ENCODE measurements around the gene AQP1. TPM values are rescaled to one million over a fixed set of nuclear protein-coding genes. Genes with fewer than 3 reads are reported as not detected.

The AQP1 gene
- total and polyA plus RNA-seq, 2 of the 13 experiments (the other 11 are each of a cell fraction or from before 2014, with no cell fraction given): not detected

GRCh38 chr7:30898411-30898810 lies 13.2 kb upstream of the AQP1 start:
- Histone ChIP-seq H3K9me3 (ENCODE audit: low read length) (no peaks in the 10 kb centered on the region), H3K79me2 (ENCODE audit: insufficient read depth, low read length) (no peaks in the 10 kb centered on the region), H3K27ac (ENCODE audit: extremely low read length, insufficient read depth, low read length) (no peak overlapping the region), H3K4me1 (ENCODE audit: insufficient read depth, low read length) (no peaks in the 10 kb centered on the region), H2AFZ (ENCODE audit: low read length) (no peak overlapping the region), H3K36me3 (replicated peaks in 1 of 2; ENCODE audit: control insufficient read depth in 1 of 2, insufficient read depth in 2 of 2, low read length in 2 of 2) (no peaks in the 10 kb centered on the region), H3K4me3 (replicated peaks in 1 of 3; ENCODE audit: insufficient read depth in 1 of 3, low read depth in 2 of 3, low read length in 3 of 3) (no peak overlapping the region), H3K9ac (ENCODE audit: insufficient read depth, low read depth, low read length) (no peak overlapping the region), H3K4me2 (ENCODE audit: low read depth, low read length) (no peak overlapping the region), H4K20me1 (ENCODE audit: insufficient read depth, low read length) (no peaks in the 10 kb centered on the region), H3K27me3 (ENCODE audit: control insufficient read depth in 1 of 2, insufficient read depth in 2 of 2, low read length in 2 of 2) (peaks cover 0 to 3% of the 10 kb centered on the region in 2 experiments; a peak in 2 of 5 replicates)
- no peak for ATAC-seq
- in situ Hi-C loops (cut with HindIII; ENCODE audit: extremely low pct_ligation_motif_present, low pct_unique_long_range_greater_than_20kb): no loop called here
- FAIRE-seq: no peak
- ChIA-PET CTCF (ENCODE audit: low intra/inter-chr PET ratio, low total read pairs) (no interaction called here), POLR2A (no interaction called here)
- no peak for DNase-seq (ENCODE audit: low spot score)
- intact Hi-C loops (cut with micrococcal nuclease; ENCODE audit: unreplicated experiment): no loop called here
- BruUV-seq (replicated peaks): no TSS peak
- TF ChIP-seq SOX13 (IDR thresholded peaks at IDR 0.05) (no peak), SOX13 (CRISPR knock-in tag; conservative IDR thresholded peaks at IDR 0.05 in 1 of 2, IDR thresholded peaks at IDR 0.05 in 1 of 2) (peak in 1 of 2 experiments; percentile 38; a peak in 1 of 4 replicates), ATF7 (IDR thresholded peaks at IDR 0.05) (no peak), ATF7 (CRISPR knock-in tag; IDR thresholded peaks at IDR 0.05) (no peak), ZNF530 (CRISPR knock-in tag; IDR thresholded peaks at IDR 0.05; ENCODE audit: low read depth) (no peak), DDIT3 (CRISPR knock-in tag; IDR thresholded peaks at IDR 0.05) (no peak)
- 44% methylated on average over 7 of the region's 12 CpGs for WGBS (ENCODE audit: low lambda C conversion rate)

GRCh38 chr7:30899066-30899465 lies 12.6 kb upstream of the AQP1 start:
- in situ Hi-C loops (cut with HindIII; ENCODE audit: extremely low pct_ligation_motif_present, low pct_unique_long_range_greater_than_20kb): no loop called here
- BruUV-seq (replicated peaks): no TSS peak
- Histone ChIP-seq H3K27ac (ENCODE audit: extremely low read length, insufficient read depth, low read length) (no peak overlapping the region), H3K4me1 (ENCODE audit: insufficient read depth, low read length) (no peaks in the 10 kb centered on the region), H3K4me3 (replicated peaks in 1 of 3; ENCODE audit: insufficient read depth in 1 of 3, low read depth in 2 of 3, low read length in 3 of 3) (no peak overlapping the region), H4K20me1 (ENCODE audit: insufficient read depth, low read length) (no peaks in the 10 kb centered on the region), H3K9ac (ENCODE audit: insufficient read depth, low read depth, low read length) (no peak overlapping the region), H3K27me3 (ENCODE audit: control insufficient read depth in 1 of 2, insufficient read depth in 2 of 2, low read length in 2 of 2) (peaks cover 0 to 3% of the 10 kb centered on the region in 2 experiments; a peak in 2 of 5 replicates), H3K4me2 (ENCODE audit: low read depth, low read length) (no peak overlapping the region), H3K36me3 (replicated peaks in 1 of 2; ENCODE audit: control insufficient read depth in 1 of 2, insufficient read depth in 2 of 2, low read length in 2 of 2) (no peaks in the 10 kb centered on the region), H3K79me2 (ENCODE audit: insufficient read depth, low read length) (no peaks in the 10 kb centered on the region), H2AFZ (ENCODE audit: low read length) (no peak overlapping the region), H3K9me3 (ENCODE audit: low read length) (no peaks in the 10 kb centered on the region)
- no peak for ATAC-seq
- no peak for DNase-seq (ENCODE audit: low spot score)
- 69% methylated on average over 7 of the region's 7 CpGs for WGBS (ENCODE audit: low lambda C conversion rate)
- ChIA-PET POLR2A (no interaction called here), CTCF (ENCODE audit: low intra/inter-chr PET ratio, low total read pairs) (no interaction called here)
- intact Hi-C loops (cut with micrococcal nuclease; ENCODE audit: unreplicated experiment): no loop called here
- no peak for FAIRE-seq
- no peak for TF ChIP-seq PHF8 (CRISPR knock-in tag; IDR thresholded peaks at IDR 0.05)
